Mesenchymal stem cell (in vitro differentiated cells and primary cell): ENCODE data around the gene HOXB4.
A peak's percentile ranks its signal among the peaks of the same experiment; 100 is the strongest.

Experiments
- DNase-seq: peaks from one replicate; pipeline ENCODE4 v3.0.0-alpha.2; 2013
- H2AFZ ChIP-seq: one replicate; pipeline ENCODE4 v1.6.1; 2013; ENCODE audit warnings: low read depth, mild to moderate bottlenecking, control low read depth, inconsistent platforms, low read length, moderate library complexity
- H2AK5ac ChIP-seq: 2 replicates; pipeline ENCODE4 v1.6.1; 2013; ENCODE audit warnings: low read length, moderate library complexity, mild to moderate bottlenecking, inconsistent platforms; ENCODE audit not compliant: severe bottlenecking
- H2BK120ac ChIP-seq: one replicate; pipeline ENCODE4 v1.6.1; 2013; ENCODE audit warnings: low read depth, mild to moderate bottlenecking, inconsistent platforms, low read length, moderate library complexity
- H2BK12ac ChIP-seq, 2 experiments: one replicate each; pipeline ENCODE4 v1.6.1; 2013; ENCODE audit warnings: inconsistent platforms in 2 of 2, low read length in 2 of 2, mild to moderate bottlenecking in 2 of 2, moderate library complexity in 2 of 2, control low read depth in 1 of 2
- H2BK15ac ChIP-seq: one replicate; pipeline ENCODE4 v1.6.1; 2013; ENCODE audit warnings: mild to moderate bottlenecking, low read depth, inconsistent platforms; ENCODE audit not compliant: poor library complexity, severe bottlenecking
- H2BK5ac ChIP-seq: 2 replicates; pipeline ENCODE4 v1.6.1; 2013; ENCODE audit warnings: low read depth, mild to moderate bottlenecking, low read length, control low read depth, inconsistent platforms; ENCODE audit not compliant: poor library complexity, severe bottlenecking
- H3K14ac ChIP-seq, 2 experiments: one replicate each; pipeline ENCODE4 v1.6.1; 2013; ENCODE audit warnings: inconsistent platforms in 2 of 2, low read length in 2 of 2, control low read depth in 1 of 2, mild to moderate bottlenecking in 1 of 2, moderate library complexity in 1 of 2
- H3K18ac ChIP-seq, 2 experiments: one replicate each; pipeline ENCODE4 v1.6.1; 2013; ENCODE audit warnings: inconsistent platforms in 2 of 2, low read length in 2 of 2, control low read depth in 1 of 2, low read depth in 1 of 2, mild to moderate bottlenecking in 1 of 2
- H3K23ac ChIP-seq, 2 experiments: one replicate each; pipeline ENCODE4 v1.6.1; 2013; ENCODE audit warnings: inconsistent platforms in 2 of 2, low read length in 2 of 2, mild to moderate bottlenecking in 2 of 2, moderate library complexity in 2 of 2, control low read depth in 1 of 2
- H3K27ac ChIP-seq: 2 replicates; pipeline ENCODE4 v1.5.1; 2013; ENCODE audit warnings: mild to moderate bottlenecking, moderate library complexity, low read length, control low read depth, inconsistent platforms; ENCODE audit not compliant: poor library complexity, severe bottlenecking
- H3K27me3 ChIP-seq, 2 experiments: 2 replicates each; pipeline versions ENCODE4 v1.6.1 to v1.7.0; 2013; ENCODE audit warnings: low read length in 2 of 2, mild to moderate bottlenecking in 2 of 2, moderate library complexity in 2 of 2, control low read depth in 1 of 2, inconsistent platforms in 1 of 2; ENCODE audit not compliant: control insufficient read depth in 1 of 2, insufficient read depth in 1 of 2
- H3K36me3 ChIP-seq, 2 experiments: 2 replicates each; pipeline versions ENCODE4 v1.6.1 to v1.7.0; 2013; ENCODE audit warnings: low read length in 2 of 2, control low read depth in 1 of 2, inconsistent platforms in 1 of 2, low read depth in 1 of 2, mild to moderate bottlenecking in 1 of 2; ENCODE audit not compliant: insufficient read depth in 2 of 2, control insufficient read depth in 1 of 2
- H3K4ac ChIP-seq, 2 experiments: one replicate each; pipeline ENCODE4 v1.6.1; 2013; ENCODE audit warnings: inconsistent platforms in 2 of 2, low read length in 2 of 2, mild to moderate bottlenecking in 2 of 2, moderate library complexity in 2 of 2, control low read depth in 1 of 2, low read depth in 1 of 2
- H3K4me1 ChIP-seq: 2 replicates; pipeline ENCODE4 v1.6.1; 2013; ENCODE audit warnings: low read depth, low read length, control low read depth; ENCODE audit not compliant: control insufficient read depth, insufficient read depth
- H3K4me2 ChIP-seq: 2 replicates; pipeline ENCODE4 v1.6.1; 2013; ENCODE audit warnings: low read length, mild to moderate bottlenecking, inconsistent platforms; ENCODE audit not compliant: poor library complexity, severe bottlenecking
- H3K4me3 ChIP-seq, 2 experiments: 2 replicates each; pipeline versions ENCODE4 v1.5.1 to v1.7.0; 2013; ENCODE audit warnings: low read length in 2 of 2, mild to moderate bottlenecking in 2 of 2, control low read depth in 1 of 2, low read depth in 1 of 2; ENCODE audit not compliant: insufficient read depth in 1 of 2
- H3K79me1 ChIP-seq: replicated peaks from 2 replicates; pipeline ENCODE4 v1.6.1; 2013; ENCODE audit warnings: mild to moderate bottlenecking, control low read depth, low read length, inconsistent platforms; ENCODE audit not compliant: poor library complexity, severe bottlenecking
- H3K9ac ChIP-seq: 2 replicates; pipeline ENCODE4 v1.7.0; 2013; ENCODE audit warnings: mild to moderate bottlenecking, low read length, moderate library complexity
- H3K9me3 ChIP-seq: 2 replicates; pipeline ENCODE4 v1.7.0; 2013; ENCODE audit warnings: mild to moderate bottlenecking, low read length; ENCODE audit not compliant: control insufficient read depth
- H4K8ac ChIP-seq: one replicate; pipeline ENCODE4 v1.6.1; 2013; ENCODE audit warnings: inconsistent platforms, mild to moderate bottlenecking, low read length, moderate library complexity
- H4K91ac ChIP-seq: one replicate; pipeline ENCODE4 v1.6.1; 2013; ENCODE audit warnings: mild to moderate bottlenecking, low read length, inconsistent platforms
- WGBS: methylation state at CpG from one replicate; pipeline ENCODE4 v1.1.7; 2013; ENCODE audit warnings: mixed read lengths; 5-methylcytosine and 5-hydroxymethylcytosine counted together

The HOXB4 gene

DNA sequence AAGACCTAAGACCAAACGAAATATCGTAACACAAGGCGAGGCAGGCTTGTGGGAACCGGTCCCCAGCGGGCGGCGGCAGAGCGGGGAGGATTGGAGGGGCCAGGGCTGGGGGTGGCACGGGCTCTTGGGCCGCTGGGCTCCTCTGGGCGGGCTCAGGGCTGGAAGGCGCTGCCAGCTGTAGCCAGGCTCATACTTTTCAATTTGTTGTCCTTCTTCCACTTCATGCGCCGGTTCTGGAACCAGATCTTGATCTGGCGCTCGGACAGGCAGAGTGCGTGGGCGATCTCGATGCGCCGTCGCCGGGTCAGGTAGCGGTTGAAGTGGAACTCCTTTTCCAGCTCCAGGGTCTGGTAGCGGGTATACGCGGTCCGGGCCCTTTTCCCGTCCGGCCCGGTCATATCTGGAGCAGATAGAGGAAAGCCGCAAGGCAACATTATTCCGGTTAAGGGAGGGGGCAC lies 13.9 kb upstream of the HOXB4 start:
- WGBS, result 4% methylated on average over 26 of the region's 33 CpGs
- Histone ChIP-seq H2AK5ac (no peak overlapping the region), H2BK5ac (peak overlapping the region; percentile 9), H3K9me3 (no peaks in the 10 kb centered on the region), H3K4ac (peak overlapping the region in 1 of 2 experiments; percentile 89), H2BK15ac (no peak overlapping the region), H2AFZ (no peak overlapping the region), H3K36me3 (peaks cover 31 to 34% of the 10 kb centered on the region in 2 experiments), H3K27me3 (peaks cover 0 to 4% of the 10 kb centered on the region in 2 experiments), H3K23ac (peak overlapping the region in 1 of 2 experiments; percentile 63), H3K14ac (peak overlapping the region in 1 of 2 experiments; percentile 94), H4K8ac (no peak overlapping the region), H3K27ac (no peak overlapping the region), H2BK120ac (peak overlapping the region; percentile 50), H4K91ac (peak overlapping the region; percentile 70), H3K4me2 (peak overlapping the region; percentile 92), H3K9ac (peak overlapping the region; percentile 98), H3K4me1 (peaks cover 51% of the 10 kb centered on the region), H3K79me1 (peaks cover 5% of the 10 kb centered on the region), H2BK12ac (peak overlapping the region in 1 of 2 experiments; percentile 70), H3K4me3 (peak overlapping the region in 1 of 2 experiments; percentile 80), H3K18ac (peak overlapping the region; percentile 82 to 93)
- DNase-seq, result no peak

DNA sequence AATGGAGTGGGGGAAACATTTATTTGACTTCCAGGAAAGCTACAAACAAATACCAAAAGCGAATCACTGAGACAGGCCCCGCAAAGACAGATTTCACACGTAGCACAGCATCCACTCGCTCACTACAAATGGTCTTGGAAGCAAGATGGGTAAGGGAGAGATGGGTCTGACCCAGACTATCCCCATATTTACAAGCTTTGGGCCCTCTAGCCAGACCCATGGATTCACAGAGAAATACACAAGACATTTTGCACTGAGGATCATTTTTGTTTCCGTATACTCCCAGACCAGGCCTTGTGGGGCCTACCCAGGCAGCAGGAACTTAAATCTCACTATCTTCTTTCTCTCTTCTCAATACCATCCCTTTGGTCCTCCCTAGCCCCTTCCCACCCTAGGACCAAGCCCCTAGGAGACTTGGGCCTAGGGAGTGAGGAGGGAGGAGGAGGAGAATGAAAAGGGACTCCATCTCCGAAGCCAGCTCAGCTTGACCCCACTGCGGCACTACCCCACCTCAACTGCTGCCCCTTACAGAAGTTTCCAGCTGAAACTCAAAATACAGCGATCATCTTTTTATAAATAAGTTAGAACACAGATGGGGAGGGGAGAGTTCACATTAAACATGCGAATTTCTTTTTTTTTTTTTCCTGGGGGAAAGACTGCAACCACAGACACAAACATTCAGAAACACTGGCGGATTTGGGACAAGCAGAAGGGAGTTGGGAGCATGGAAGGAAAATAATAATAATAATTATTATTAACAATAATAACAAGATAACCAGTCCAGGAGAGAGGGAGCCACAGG lies 13.3 kb upstream of the HOXB4 start:
- Histone ChIP-seq H3K4ac (peak overlapping the region; percentile 96 to 98), H3K4me2 (no peak overlapping the region), H3K9ac (peak overlapping the region; percentile 98), H4K91ac (peak overlapping the region; percentile 87), H3K36me3 (peaks cover 30 to 33% of the 10 kb centered on the region in 2 experiments), H3K4me1 (peaks cover 48% of the 10 kb centered on the region), H2BK12ac (peak overlapping the region; percentile 49 to 97), H3K79me1 (peaks cover 5% of the 10 kb centered on the region), H3K14ac (peak overlapping the region in 1 of 2 experiments; percentile 97), H3K27ac (no peak overlapping the region), H4K8ac (peak overlapping the region; percentile 93), H3K18ac (peak overlapping the region; percentile 91 to 96), H2AFZ (no peak overlapping the region), H3K4me3 (peak overlapping the region in 1 of 2 experiments; percentile 80), H2BK15ac (peak overlapping the region; percentile 83), H3K23ac (peak overlapping the region; percentile 15 to 100), H3K9me3 (no peaks in the 10 kb centered on the region), H2BK120ac (peak overlapping the region; percentile 87), H2AK5ac (peak overlapping the region; percentile 82), H2BK5ac (no peak overlapping the region), H3K27me3 (peaks cover 0 to 4% of the 10 kb centered on the region in 2 experiments)
- 18% methylated on average over 5 of the region's 10 CpGs for WGBS
- no peak for DNase-seq

DNA sequence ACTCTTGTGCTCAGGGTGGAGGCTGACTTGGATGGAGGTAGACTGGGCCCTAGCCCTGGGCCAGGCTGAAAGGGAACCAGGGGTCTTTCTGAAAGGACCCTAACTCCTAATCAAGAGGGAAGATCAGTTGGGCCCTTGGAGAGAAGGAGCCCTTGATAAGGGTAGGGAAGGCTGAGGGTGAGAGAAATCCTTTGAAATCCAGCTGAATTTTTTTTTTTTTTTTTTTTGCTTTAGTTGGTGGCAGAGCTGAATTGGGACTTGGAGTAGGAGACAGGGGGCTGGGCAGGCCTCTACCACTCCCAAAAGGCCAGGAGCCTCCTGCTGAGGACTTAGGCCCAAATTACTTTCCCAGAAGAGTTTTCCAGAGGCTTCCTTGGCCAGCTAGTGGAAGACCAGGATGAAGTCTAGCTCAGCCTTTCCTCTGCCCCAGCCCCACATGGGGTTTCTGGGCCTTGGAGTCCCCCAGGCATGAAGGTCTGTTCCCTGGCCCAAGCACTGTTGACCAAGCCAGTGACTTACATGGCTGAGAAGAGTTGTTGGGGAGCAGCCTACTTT lies 12.5 kb upstream of the HOXB4 start:
- Histone ChIP-seq H2BK5ac (peak overlapping the region; percentile 74), H4K91ac (peak overlapping the region; percentile 88), H3K14ac (peak overlapping the region in 1 of 2 experiments; percentile 35), H3K18ac (peak overlapping the region; percentile 91 to 99), H2AK5ac (peak overlapping the region; percentile 69), H3K4ac (peak overlapping the region; percentile 96 to 98), H4K8ac (peak overlapping the region; percentile 93), H3K4me1 (peaks cover 43% of the 10 kb centered on the region), H3K23ac (peak overlapping the region in 1 of 2 experiments; percentile 87), H2BK15ac (peak overlapping the region; percentile 83), H2AFZ (no peak overlapping the region), H3K9me3 (no peaks in the 10 kb centered on the region), H3K4me2 (peak overlapping the region; percentile 36), H2BK12ac (peak overlapping the region; percentile 49 to 93), H3K36me3 (peaks cover 24 to 25% of the 10 kb centered on the region in 2 experiments), H3K27me3 (peaks cover 0 to 4% of the 10 kb centered on the region in 2 experiments), H3K79me1 (peaks cover 5% of the 10 kb centered on the region), H3K27ac (peak overlapping the region; percentile 31), H3K9ac (peak overlapping the region; percentile 98), H2BK120ac (peak overlapping the region; percentile 87), H3K4me3 (peak overlapping the region in 1 of 2 experiments; percentile 96)
- DNase-seq, result no peak
